Stomach (tissue), 4 donors: ENCODE measurements around the gene FBLN7.

Experiments
- CTCF ChIP-seq, 7 experiments: fragments of 450-650 bp in 4 of 7; fragments of 200-600 bp in 3 of 7; sonication (generic) in 3 of 7; IDR thresholded peaks; one replicate each; pipeline ENCODE4 v1.5.1; 2016 to 2019; ENCODE audit warnings: antibody characterized with exemption in 7 of 7, control low read depth in 2 of 7, mild to moderate bottlenecking in 1 of 7
- POLR2AphosphoS5 ChIP-seq, 3 donors: sonication (generic); formaldehyde crosslinking; IDR thresholded peaks; one replicate each; pipeline ENCODE4 v1.6.1; 2016; ENCODE audit warnings: antibody characterized with exemption in 3 of 3

- TF ChIP-seq CTCF (IDR thresholded peaks at IDR 0.05) (no peak), POLR2AphosphoS5 (IDR thresholded peaks at IDR 0.05) (no peak)
Measured at GRCh38 chr2:112164876-112165275, 26.7 kb downstream of the FBLN7 start.
